Mucosa of rectum (tissue), 2 donors: ENCODE data around the gene IRF2BPL.

Experiments used
- H3K27ac ChIP-seq, 2 donors: one replicate each; pipeline ENCODE4 v1.7.0; 2013; ENCODE audit warnings: inconsistent platforms in 2 of 2, low read depth in 2 of 2, low read length in 2 of 2
- H3K27me3 ChIP-seq, 2 donors: one replicate each; pipeline ENCODE4 v1.7.0; 2013; ENCODE audit warnings: low read length in 2 of 2; ENCODE audit not compliant: control insufficient read depth in 2 of 2, insufficient read depth in 2 of 2
- H3K36me3 ChIP-seq, 2 donors: one replicate each; pipeline ENCODE4 v1.7.0; 2013; ENCODE audit warnings: low read length in 2 of 2; ENCODE audit not compliant: control insufficient read depth in 2 of 2, insufficient read depth in 2 of 2
- H3K4me1 ChIP-seq, 2 donors: one replicate each; pipeline ENCODE4 v1.7.0; 2013; ENCODE audit warnings: low read length in 2 of 2, mild to moderate bottlenecking in 1 of 2; ENCODE audit not compliant: control insufficient read depth in 2 of 2, insufficient read depth in 2 of 2
- H3K4me3 ChIP-seq, 2 donors: one replicate each; pipeline ENCODE4 v1.7.0; 2013; ENCODE audit warnings: low read length in 2 of 2
- H3K9ac ChIP-seq, 2 donors: one replicate each; pipeline ENCODE4 v1.7.0; 2013; ENCODE audit warnings: low read length in 2 of 2, low read depth in 1 of 2, mild to moderate bottlenecking in 1 of 2
- H3K9me3 ChIP-seq, 2 donors: one replicate each; pipeline ENCODE4 v1.7.0; 2013; ENCODE audit warnings: low read length in 2 of 2; ENCODE audit not compliant: control insufficient read depth in 2 of 2
- donor health status: healthy.
- donor health status: Normal muscosa, but diverticular disease.

The IRF2BPL gene

DNA sequence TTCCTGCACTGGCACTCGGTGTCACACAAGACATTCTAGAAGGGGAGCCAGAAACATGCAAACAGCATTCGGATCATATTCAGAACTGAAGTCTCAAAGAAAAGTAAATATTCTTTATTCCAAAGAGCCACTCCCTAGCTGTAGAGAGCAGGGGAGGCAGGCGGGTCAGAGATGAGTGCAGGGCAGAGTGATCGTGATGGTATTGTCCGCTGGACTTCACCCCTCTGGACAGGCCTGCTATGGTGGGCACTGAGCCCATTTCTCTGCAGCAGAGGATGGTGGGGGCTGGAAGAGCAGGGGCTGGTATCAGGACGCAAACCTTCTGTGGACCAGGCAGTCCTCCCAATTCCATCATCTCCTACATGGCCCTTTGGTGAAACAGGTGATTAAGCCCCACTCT lies 25.6 kb downstream of the IRF2BPL start:
- Histone ChIP-seq H3K27me3 (no peaks in the 10 kb centered on the region), H3K9me3 (no peaks in the 10 kb centered on the region), H3K4me3 (no peak overlapping the region), H3K9ac (no peak overlapping the region), H3K36me3 (no peaks in the 10 kb centered on the region), H3K27ac (no peak overlapping the region), H3K4me1 (peaks cover 18 to 42% of the 10 kb centered on the region in 2 donors)

DNA sequence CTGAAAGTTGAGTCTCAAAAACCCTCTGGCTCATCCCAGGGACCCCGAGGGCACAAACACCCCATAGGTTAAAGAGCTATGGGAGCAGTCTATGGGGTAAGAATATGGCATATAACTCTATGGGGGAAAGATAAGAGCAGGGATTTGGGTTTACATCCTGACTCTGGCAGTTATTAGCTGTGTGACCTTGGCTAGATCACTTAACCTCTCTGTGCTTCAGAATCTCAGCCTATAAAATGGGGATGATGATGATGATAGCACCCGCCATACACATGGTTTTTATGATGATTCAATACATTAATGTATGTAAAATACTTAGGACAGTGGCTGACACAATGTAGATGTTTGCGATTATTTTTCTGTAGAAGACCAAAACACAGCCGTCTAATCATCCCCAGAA lies 26.2 kb downstream of the IRF2BPL start:
- H3K4me1 ChIP-seq: peaks cover 14 to 36% of the 10 kb centered on the region in 2 donors
- no peak overlapping the region for H3K9ac ChIP-seq
- no peak overlapping the region for H3K27ac ChIP-seq
- H3K36me3 ChIP-seq: no peaks in the 10 kb centered on the region
- H3K27me3 ChIP-seq: no peaks in the 10 kb centered on the region
- H3K9me3 ChIP-seq: no peaks in the 10 kb centered on the region
- H3K4me3 ChIP-seq: no peak overlapping the region

DNA sequence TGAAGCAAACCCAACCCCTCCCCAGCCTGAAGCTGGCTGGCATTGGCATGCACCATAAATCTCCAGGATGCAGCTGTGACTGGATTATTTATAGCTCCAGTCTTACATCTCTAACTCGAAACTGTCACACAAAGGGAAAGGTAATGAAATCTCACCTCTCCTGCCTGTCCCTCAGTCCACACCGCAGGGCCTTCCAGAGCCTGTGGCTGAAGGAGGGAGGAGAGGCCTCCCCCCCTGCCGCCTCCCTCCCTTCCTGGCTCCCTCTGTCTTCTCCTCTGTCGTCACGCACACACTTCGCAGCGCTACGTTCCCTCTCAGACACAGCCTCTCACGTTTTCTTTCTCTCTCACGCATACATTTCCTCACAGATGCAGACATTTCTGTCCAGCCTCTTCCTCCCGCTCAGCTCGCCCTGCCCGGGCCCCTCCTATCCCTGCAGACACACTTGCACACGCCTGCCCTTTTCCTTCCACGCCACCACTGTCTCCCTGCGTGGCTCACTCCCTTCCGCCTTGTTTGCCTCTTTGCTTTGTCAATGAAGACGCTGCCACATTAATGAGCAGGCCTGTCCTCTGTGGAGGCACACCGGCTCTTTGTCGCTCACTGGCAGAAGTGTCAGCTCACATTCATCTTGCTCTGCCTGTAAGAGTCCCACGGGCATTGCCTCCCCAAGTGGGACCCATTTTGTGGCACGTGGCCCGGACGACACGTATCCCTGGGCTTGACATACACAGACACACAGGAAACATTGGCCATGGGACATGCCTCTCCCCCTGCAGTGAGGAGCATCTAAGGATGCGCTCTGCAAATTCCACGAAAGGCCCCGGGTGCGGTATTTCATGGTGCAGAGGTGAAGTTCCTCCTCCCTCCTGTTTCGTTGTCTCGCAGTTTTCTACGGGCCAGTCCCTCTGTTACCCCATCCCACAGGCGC lies 27.9 kb downstream of the IRF2BPL start:
- Histone ChIP-seq H3K9ac (peak overlapping the region; percentile 26 to 34), H3K4me1 (peaks cover 7 to 31% of the 10 kb centered on the region in 2 donors), H3K27me3 (no peaks in the 10 kb centered on the region), H3K4me3 (peak overlapping the region; percentile 14 to 15), H3K9me3 (no peaks in the 10 kb centered on the region), H3K36me3 (no peaks in the 10 kb centered on the region), H3K27ac (no peak overlapping the region)

DNA sequence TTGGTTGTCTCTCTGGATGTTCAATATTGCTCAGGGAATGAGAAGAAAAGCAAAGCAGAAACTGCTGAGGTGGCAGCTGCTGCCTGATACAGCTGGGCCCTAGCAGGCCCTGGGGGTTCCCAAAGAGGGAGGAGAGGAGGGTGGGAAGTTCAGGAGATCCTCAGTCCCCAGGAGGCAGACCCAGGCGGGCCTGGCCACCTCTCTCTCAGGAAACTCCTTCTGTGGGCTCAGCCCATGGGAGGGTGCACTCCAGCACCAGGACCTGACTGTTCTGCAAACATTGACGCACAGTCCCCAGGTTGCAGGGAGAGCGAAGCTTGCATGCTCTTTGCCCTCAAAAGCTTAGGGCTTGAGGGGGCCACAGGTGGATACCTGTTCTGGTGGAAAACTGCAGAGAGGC lies 29.6 kb downstream of the IRF2BPL start:
- Histone ChIP-seq H3K4me1 (peaks cover 7 to 28% of the 10 kb centered on the region in 2 donors), H3K9me3 (no peaks in the 10 kb centered on the region), H3K36me3 (no peaks in the 10 kb centered on the region), H3K9ac (no peak overlapping the region), H3K4me3 (no peak overlapping the region), H3K27ac (no peak overlapping the region), H3K27me3 (no peaks in the 10 kb centered on the region)

DNA sequence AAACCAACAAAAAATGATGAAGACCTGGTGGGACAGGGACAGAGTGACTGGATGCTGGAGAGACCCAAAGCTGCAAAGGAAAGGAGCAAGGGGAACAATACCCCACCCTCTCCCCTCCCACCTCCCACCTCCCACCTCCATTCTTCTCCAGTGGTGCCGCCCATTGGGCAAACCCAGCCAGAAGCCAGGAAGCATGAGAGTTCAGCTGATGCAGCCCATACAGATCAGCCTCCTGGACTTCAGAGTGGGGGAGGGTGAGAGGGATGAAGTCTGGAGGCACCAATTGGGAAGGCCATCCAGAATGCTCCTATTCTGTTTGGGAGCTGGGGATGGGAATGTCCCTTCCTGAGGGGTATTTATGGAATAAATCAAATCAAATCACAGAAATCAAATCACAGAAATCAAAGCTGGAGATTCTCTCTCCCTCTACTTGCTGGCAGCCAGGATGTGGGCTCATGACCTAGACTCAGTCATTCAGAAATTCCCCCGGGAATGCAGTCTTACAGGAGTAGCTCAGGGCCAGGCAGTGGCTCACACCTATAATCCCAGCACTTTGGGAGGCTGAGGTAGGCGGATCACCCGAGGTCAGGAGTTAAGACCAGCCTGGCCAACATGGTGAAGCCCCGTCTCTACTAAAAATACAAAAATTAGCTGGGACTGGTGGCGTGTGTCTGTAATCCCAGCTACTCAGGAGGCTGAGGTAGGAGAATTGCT lies 31.1 kb downstream of the IRF2BPL start:
- Histone ChIP-seq H3K4me1 (peaks cover 6 to 20% of the 10 kb centered on the region in 2 donors), H3K27ac (no peak overlapping the region), H3K4me3 (no peak overlapping the region)

DNA sequence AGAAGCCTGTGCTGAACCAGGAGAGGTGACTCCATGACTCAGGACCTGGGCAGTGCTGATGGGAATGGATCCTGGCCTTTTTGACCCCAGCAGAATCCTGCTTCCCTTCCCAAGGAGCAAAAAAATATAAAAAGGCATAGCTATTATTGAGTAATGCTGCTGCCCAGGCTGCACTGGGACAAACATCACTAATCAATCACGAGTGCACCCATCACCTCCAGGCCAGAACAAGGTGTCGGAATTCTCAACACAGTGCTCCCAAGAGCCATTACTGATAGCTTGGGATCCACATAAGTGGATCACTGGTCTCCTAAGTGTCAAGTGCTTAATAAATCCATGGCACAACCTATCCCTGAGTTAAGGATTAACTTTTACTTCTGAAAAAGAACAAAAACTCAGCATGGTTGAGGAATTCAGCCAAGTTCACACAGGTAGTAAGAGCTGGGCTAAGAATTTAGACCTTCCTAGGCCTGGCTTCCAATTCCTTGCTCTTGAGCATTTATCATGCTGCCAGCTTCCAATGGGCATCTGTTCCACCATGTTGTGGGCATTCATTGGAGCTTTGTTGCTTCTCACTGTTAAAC lies 31.9 kb downstream of the IRF2BPL start:
- H3K9ac ChIP-seq: no peak overlapping the region
- no peaks in the 10 kb centered on the region for H3K9me3 ChIP-seq
- H3K4me3 ChIP-seq: no peak overlapping the region
- no peak overlapping the region for H3K27ac ChIP-seq
- no peaks in the 10 kb centered on the region for H3K36me3 ChIP-seq
- H3K27me3 ChIP-seq: no peaks in the 10 kb centered on the region
- H3K4me1 ChIP-seq: peaks cover 6 to 20% of the 10 kb centered on the region in 2 donors

More for the DNA sequence above, 31.1 kb downstream of the IRF2BPL start:
- Histone ChIP-seq H3K9ac (no peak overlapping the region), H3K36me3 (no peaks in the 10 kb centered on the region), H3K27me3 (no peaks in the 10 kb centered on the region), H3K9me3 (no peaks in the 10 kb centered on the region)

DNA sequence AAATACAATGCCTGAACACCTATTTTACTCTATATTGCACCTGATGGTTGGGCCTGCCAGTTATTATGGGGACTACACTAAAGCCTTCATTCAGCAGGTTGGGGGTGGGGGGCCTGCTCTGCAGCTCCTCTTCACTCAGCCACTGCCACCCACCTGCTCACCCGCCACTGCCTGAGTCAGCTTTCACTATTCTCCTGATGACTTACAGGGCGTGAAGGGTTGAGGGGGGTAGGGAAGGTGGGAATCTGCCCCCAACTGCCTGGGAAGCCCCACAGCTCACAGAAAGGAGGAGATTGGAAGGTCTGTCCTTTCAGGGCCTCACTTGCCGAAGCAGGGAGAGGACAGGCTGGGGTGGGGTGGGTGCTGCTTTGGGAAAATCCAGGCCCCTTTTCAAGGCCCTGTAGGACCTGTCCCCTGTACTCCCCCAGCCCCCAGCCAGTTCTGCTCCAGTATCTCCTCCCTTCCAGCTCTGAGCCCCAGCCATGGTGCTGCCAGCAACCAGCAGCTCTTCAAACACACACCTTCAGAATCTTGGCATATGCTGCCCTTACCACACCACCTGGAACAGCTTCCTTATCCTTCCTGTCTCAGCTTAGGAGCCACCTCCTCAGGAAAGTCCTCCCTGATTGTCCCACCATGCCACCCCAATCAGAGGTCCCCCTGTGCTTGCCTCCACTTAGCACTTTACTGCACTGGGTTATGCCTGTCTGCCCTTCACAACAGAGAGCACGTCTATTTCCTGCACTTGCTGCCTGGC lies 33.1 kb downstream of the IRF2BPL start:
- H3K27me3 ChIP-seq: no peaks in the 10 kb centered on the region
- H3K4me3 ChIP-seq: no peak overlapping the region
- no peak overlapping the region for H3K9ac ChIP-seq
- H3K4me1 ChIP-seq: peaks cover 1 to 16% of the 10 kb centered on the region in 2 donors
- no peak overlapping the region for H3K27ac ChIP-seq
- no peaks in the 10 kb centered on the region for H3K36me3 ChIP-seq
- no peaks in the 10 kb centered on the region for H3K9me3 ChIP-seq

DNA sequence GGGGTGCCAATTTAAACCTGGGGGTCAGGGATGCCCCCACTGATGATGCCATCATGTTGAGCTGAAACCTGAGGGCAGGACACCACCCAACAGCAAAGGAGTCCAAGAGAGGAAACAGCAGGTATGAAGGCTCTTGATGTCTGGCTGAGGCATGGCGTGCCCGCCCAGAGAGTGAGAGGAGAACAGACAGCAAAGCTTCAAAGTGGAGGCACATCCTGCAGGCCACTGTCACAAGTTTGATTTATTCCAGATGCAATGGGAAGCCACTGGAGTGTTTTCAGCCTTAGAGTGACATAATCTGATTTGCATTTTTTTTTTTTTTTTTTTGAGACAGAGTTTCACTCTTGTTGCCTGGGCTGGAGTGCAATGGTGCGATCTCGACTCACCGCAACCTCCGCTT lies 34.8 kb downstream of the IRF2BPL start:
- H3K36me3 ChIP-seq: no peaks in the 10 kb centered on the region
- no peaks in the 10 kb centered on the region for H3K27me3 ChIP-seq
- no peaks in the 10 kb centered on the region for H3K9me3 ChIP-seq
- no peak overlapping the region for H3K27ac ChIP-seq
- H3K4me1 ChIP-seq: peaks cover 0 to 8% of the 10 kb centered on the region in 2 donors
- H3K9ac ChIP-seq: no peak overlapping the region
- H3K4me3 ChIP-seq: no peak overlapping the region

DNA sequence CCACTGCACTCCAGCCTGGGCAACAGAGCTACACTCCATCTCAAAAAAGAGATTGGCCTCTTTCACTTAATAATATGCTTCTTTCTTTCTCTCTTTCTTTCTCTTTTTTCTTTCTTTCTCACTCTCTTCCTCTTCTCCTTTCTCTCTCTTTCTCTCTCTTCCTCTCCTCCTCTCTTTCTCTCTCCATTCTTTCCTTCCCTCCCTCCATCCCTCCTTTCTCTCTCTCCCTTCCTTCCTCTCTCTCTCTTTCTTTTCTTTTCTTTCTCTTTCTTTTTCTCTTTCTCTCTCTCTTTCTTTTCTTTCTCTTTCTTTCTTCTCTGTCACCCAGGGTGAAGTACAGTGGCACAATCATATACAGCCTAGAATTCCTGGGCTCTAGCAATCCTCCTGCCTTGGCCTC lies 38.4 kb downstream of the IRF2BPL start:
- no peaks in the 10 kb centered on the region for H3K27me3 ChIP-seq
- no peak overlapping the region for H3K4me3 ChIP-seq
- no peaks in the 10 kb centered on the region for H3K36me3 ChIP-seq
- H3K9me3 ChIP-seq: no peaks in the 10 kb centered on the region
- no peaks in the 10 kb centered on the region for H3K4me1 ChIP-seq
- H3K9ac ChIP-seq: no peak overlapping the region
- no peak overlapping the region for H3K27ac ChIP-seq
